CD4-positive, alpha-beta T cell treated with Interleukin-6 for 4 hours (primary cell): ENCODE data around the gene PKNOX2.

ENCODE experiments used
- DNase-seq: peaks from one replicate; pipeline ENCODE4 v3.0.0-alpha.2; 2020; ENCODE audit warnings: mixed read lengths

The PKNOX2 gene

GRCh38 chr11:125289419-125290098, 125.0 kb downstream of the PKNOX2 start:
- DNase-seq = no peak

- no peak for DNase-seq
Measured at GRCh38 chr11:125290263-125290662, 125.7 kb downstream of the PKNOX2 start.

GRCh38 chr11:125292100-125292499, 127.5 kb downstream of the PKNOX2 start:
- no peak for DNase-seq

- no peak for DNase-seq
Measured at GRCh38 chr11:125293596-125293995, 129.0 kb downstream of the PKNOX2 start.

- no peak for DNase-seq
Measured at GRCh38 chr11:125295931-125296330, 131.4 kb downstream of the PKNOX2 start.

- no peak for DNase-seq
Measured at GRCh38 chr11:125297346-125297915, 132.9 kb downstream of the PKNOX2 start.

- DNase-seq = no peak
Measured at GRCh38 chr11:125299061-125299615, 134.6 kb downstream of the PKNOX2 start.

GRCh38 chr11:125299821-125300220, 135.3 kb downstream of the PKNOX2 start:
- no peak for DNase-seq

GRCh38 chr11:125300791-125301218, 136.3 kb downstream of the PKNOX2 start:
- DNase-seq = no peak

- DNase-seq = no peak
Measured at GRCh38 chr11:125301346-125301745, 136.8 kb downstream of the PKNOX2 start.

- DNase-seq = no peak
Measured at GRCh38 chr11:125303186-125303585, 138.6 kb downstream of the PKNOX2 start.

GRCh38 chr11:125303694-125304093, 139.1 kb downstream of the PKNOX2 start:
- DNase-seq = no peak

- no peak for DNase-seq
Measured at GRCh38 chr11:125304136-125304535, 139.6 kb downstream of the PKNOX2 start.

GRCh38 chr11:125304876-125305275, 140.3 kb downstream of the PKNOX2 start:
- no peak for DNase-seq

- DNase-seq = no peak
Measured at GRCh38 chr11:125305345-125305744, 140.8 kb downstream of the PKNOX2 start.

- DNase-seq = no peak
Measured at GRCh38 chr11:125306476-125306875, 141.9 kb downstream of the PKNOX2 start.

GRCh38 chr11:125308246-125308645, 143.7 kb downstream of the PKNOX2 start:
- no peak for DNase-seq

- no peak for DNase-seq
Measured at GRCh38 chr11:125312391-125312790, 147.8 kb downstream of the PKNOX2 start.

- DNase-seq = no peak
Measured at GRCh38 chr11:125312812-125313211, 148.3 kb downstream of the PKNOX2 start.

- DNase-seq = no peak
Measured at GRCh38 chr11:125313271-125314219, 149.0 kb downstream of the PKNOX2 start.

- no peak for DNase-seq
Measured at GRCh38 chr11:125314276-125315078, 149.9 kb downstream of the PKNOX2 start.

- no peak for DNase-seq
Measured at GRCh38 chr11:125315079-125315740, 150.7 kb downstream of the PKNOX2 start.
